ENCODE data around the gene ATP10A.
"Not testable (repeated sequence)": the region's sequence is repeated elsewhere in the genome, so short reads cannot be mapped to it uniquely, and the experiment has no call there.

Gene ATP10A

DNA sequence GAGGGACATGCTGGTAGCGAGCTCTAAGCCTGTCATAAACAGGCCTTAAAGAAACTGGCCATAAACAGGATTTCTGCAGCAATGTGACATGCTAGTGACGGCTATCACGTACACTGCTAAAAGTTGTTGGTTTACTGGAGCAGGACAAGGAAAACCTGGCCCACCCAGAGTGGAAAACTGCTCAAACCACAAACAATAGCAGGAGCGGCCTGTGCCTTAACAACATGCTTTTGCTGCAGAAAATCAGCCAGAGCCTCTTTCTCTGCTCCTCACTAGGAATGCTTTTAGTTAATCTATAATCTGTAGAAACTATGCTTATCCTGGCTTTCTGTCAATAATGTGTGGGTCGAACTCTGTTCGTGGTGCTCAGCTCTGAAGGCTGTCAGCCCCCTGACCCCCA is 221.4 kb downstream of the ATP10A start:
- DNase-seq (ENCODE audit: low spot score) = no peak

- DNase-seq (ENCODE audit: low spot score) = no peak
Observed at GRCh38 chr15:25641361-25641760, 221.8 kb downstream of the ATP10A start.

GRCh38 chr15:25640959-25641358 is 222.2 kb downstream of the ATP10A start:
- DNase-seq (ENCODE audit: low spot score) = not testable (repeated sequence)

GRCh38 chr15:25640381-25640780 is 222.7 kb downstream of the ATP10A start:
- no peak for DNase-seq (ENCODE audit: low spot score)

GRCh38 chr15:25636486-25636885 is 226.6 kb downstream of the ATP10A start:
- DNase-seq (ENCODE audit: low spot score) = not testable (repeated sequence)

DNA sequence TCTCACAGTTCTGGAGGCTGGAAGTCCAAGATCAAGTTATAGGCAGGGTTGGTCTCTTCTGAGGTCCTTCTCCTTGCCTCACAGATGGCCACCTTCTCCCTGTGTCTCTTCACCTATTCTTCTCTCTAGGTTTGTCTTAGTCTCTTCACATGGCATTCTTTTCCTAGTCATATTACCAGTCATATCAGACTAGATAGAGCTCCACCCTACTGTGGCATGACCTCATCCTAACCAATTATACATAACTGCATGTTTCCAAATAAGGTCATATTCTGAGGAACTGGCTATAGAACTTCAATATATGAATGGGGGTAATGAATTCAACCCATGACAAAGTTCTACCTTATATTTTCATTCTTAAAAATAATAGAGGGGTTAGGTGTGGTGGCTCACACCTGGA is 227.9 kb downstream of the ATP10A start:
- no peak for DNase-seq (ENCODE audit: low spot score)

GRCh38 chr15:25633862-25634261 is 229.3 kb downstream of the ATP10A start:
- no peak for DNase-seq (ENCODE audit: low spot score)

DNA sequence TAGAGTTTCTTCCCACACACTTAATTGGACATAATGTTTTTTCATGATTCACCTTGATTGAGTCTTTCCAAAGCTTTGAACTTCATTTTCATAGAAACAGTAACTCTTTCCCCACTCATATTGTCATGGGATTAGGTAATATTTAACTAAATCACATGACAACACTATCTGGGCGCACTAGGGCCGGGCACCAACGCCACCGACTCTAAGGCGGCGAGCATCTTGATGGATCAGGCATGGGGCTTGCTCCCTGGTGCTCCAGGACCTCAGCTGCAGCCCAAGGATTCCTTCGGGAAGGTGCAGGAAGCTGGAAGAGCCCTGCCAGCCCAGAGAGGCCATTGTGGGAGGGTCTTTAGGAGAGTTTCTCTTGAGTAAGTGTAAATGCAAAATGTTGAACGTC is 231.2 kb downstream of the ATP10A start:
- no peak for DNase-seq (ENCODE audit: low spot score)
